Natural killer cell (primary cell): Measurements from ENCODE around the gene RABL3. TPM values are rescaled to one million over a fixed set of nuclear protein-coding genes. Genes with fewer than 3 reads are reported as not detected.

Source experiments
- ATAC-seq, 3 donors: fragments of 150-1000 bp in 2 of 3; fragments of 200-7000 bp in 1 of 3; cut with Tn5 transposase; 1 replicate in 1 of 3; 2 replicates in 2 of 3; pipeline ENCODE4 v1.10.0; 2021; ENCODE audit warnings: mild to moderate bottlenecking in 2 of 3, moderate library complexity in 2 of 3
- DNase-seq, 2 donors: peaks; one replicate each; pipeline versions ENCODE4 v3.0.0 to v3.0.0-alpha.2; 2013 to 2021; ENCODE audit warnings: mixed read lengths in 1 of 2
- H3K27ac ChIP-seq: one replicate; pipeline ENCODE4 v1.5.1; 2013; ENCODE audit warnings: mild to moderate bottlenecking, low read length
- H3K27me3 ChIP-seq: one replicate; pipeline ENCODE4 v1.6.1; 2013; ENCODE audit warnings: low read length; ENCODE audit not compliant: control insufficient read depth, insufficient read depth
- H3K36me3 ChIP-seq: one replicate; pipeline ENCODE4 v1.6.1; 2013; ENCODE audit warnings: low read length; ENCODE audit not compliant: control insufficient read depth, insufficient read depth
- H3K4me1 ChIP-seq: one replicate; pipeline ENCODE4 v1.6.1; 2013; ENCODE audit warnings: low read length; ENCODE audit not compliant: control insufficient read depth, insufficient read depth
- H3K4me3 ChIP-seq: one replicate; pipeline ENCODE4 v1.5.1; 2013; ENCODE audit warnings: low read length
- H3K9me3 ChIP-seq: one replicate; pipeline ENCODE4 v1.6.1; 2013; ENCODE audit warnings: low read length; ENCODE audit not compliant: control insufficient read depth, insufficient read depth
- H3K27ac Mint-ChIP-seq, 2 donors: one replicate each; pipeline ENCODE4 v1.8.0; 2022; ENCODE audit warnings: mild to moderate bottlenecking in 2 of 2, mixed read lengths in 2 of 2, moderate library complexity in 1 of 2
- H3K27me3 Mint-ChIP-seq, 2 donors: one replicate each; pipeline ENCODE4 v1.8.0; 2022; ENCODE audit warnings: low read depth in 2 of 2, mixed read lengths in 2 of 2
- H3K36me3 Mint-ChIP-seq: one replicate; pipeline ENCODE4 v1.8.0; 2022; ENCODE audit warnings: mixed read lengths
- H3K4me1 Mint-ChIP-seq, 2 donors: one replicate each; pipeline ENCODE4 v1.8.0; 2022; ENCODE audit warnings: mixed read lengths in 2 of 2
- H3K4me3 Mint-ChIP-seq: one replicate; pipeline ENCODE4 v1.8.0; 2022; ENCODE audit warnings: mild to moderate bottlenecking, moderate library complexity, mixed read lengths
- H3K9me3 Mint-ChIP-seq, 2 donors: one replicate each; pipeline ENCODE4 v1.8.0; 2022; ENCODE audit warnings: mixed read lengths in 2 of 2
- CTCF ChIP-seq: fragments of 200-600 bp; IDR thresholded peaks from one replicate; pipeline ENCODE4 v1.8.0; 2022; ENCODE audit warnings: antibody characterized with exemption
- WGBS: methylation state at CpG from one replicate; pipeline ENCODE4 v1.1.7; 2013; ENCODE audit warnings: missing lambda C conversion rate; ENCODE audit not compliant: insufficient coverage; 5-methylcytosine and 5-hydroxymethylcytosine counted together
- intact Hi-C: fragments of 100-400 bp; cut with micrococcal nuclease; formaldehyde crosslinking; loops from one replicate; pipeline ENCODE4 v1.14.2; 2022
- total RNA-seq, 4 donors: library from RNA; stranded (reverse); fragments of 120-200 nt in 1 of 4; gene quantifications; one replicate each; pipeline versions ENCODE4 v1.2.3 to v1.2.4, GENCODE V29; 2013 to 2022

The RABL3 gene
- total RNA-seq, 3 donors from 2014 or later (not counting 1 experiment from before 2014, with no cell fraction given) = 11.7 to 18.4 (median 16.7) TPM

GRCh38 chr3:120683671-120684301 is 58.5 kb downstream of the RABL3 start:
- Mint-ChIP-seq H3K36me3 (no peaks in the 10 kb centered on the region), H3K4me1 (no peaks in the 10 kb centered on the region), H3K27me3 (peaks cover 0 to 8% of the 10 kb centered on the region in 2 donors), H3K9me3 (no peaks in the 10 kb centered on the region), H3K4me3 (no peak overlapping the region), H3K27ac (no peak overlapping the region)
- intact Hi-C loops = no loop called here
- Histone ChIP-seq H3K9me3 (no peaks in the 10 kb centered on the region), H3K27ac (no peak overlapping the region), H3K4me1 (no peaks in the 10 kb centered on the region), H3K36me3 (no peaks in the 10 kb centered on the region), H3K4me3 (no peak overlapping the region), H3K27me3 (no peaks in the 10 kb centered on the region)
- no peak for TF ChIP-seq CTCF
- DNase-seq (no peak), ATAC-seq (no peak)
- 97% methylated on average over 2 of the region's 3 CpGs for WGBS

- intact Hi-C loops = no loop called here
- Mint-ChIP-seq H3K27me3 (peaks cover 0 to 14% of the 10 kb centered on the region in 2 donors), H3K9me3 (no peaks in the 10 kb centered on the region), H3K4me3 (no peak overlapping the region), H3K4me1 (peaks cover 3 to 5% of the 10 kb centered on the region in 2 donors), H3K27ac (no peak overlapping the region), H3K36me3 (no peaks in the 10 kb centered on the region)
- ATAC-seq (no peak), DNase-seq (no peak)
- no peak for TF ChIP-seq CTCF
- Histone ChIP-seq H3K27ac (no peak overlapping the region), H3K27me3 (no peaks in the 10 kb centered on the region), H3K4me1 (no peaks in the 10 kb centered on the region), H3K36me3 (no peaks in the 10 kb centered on the region), H3K4me3 (no peak overlapping the region), H3K9me3 (no peaks in the 10 kb centered on the region)
- WGBS = 100% methylated on average over 1 of the region's 1 CpG
Observed at GRCh38 chr3:120683213-120683612, 59.1 kb downstream of the RABL3 start.

GRCh38 chr3:120682095-120682681 is 60.1 kb downstream of the RABL3 start, which contains the start of gene HGD:
Gene HGD (minus strand): TSS chr3:120682239. CDS start chr3:120682111, 128 bp downstream.
- Mint-ChIP-seq H3K27me3 (peaks cover 4 to 14% of the 10 kb centered on the region in 2 donors), H3K27ac (no peak within 1 kb of the TSS), H3K36me3 (no peaks in the 10 kb centered on the region), H3K4me3 (no peak within 1 kb of the TSS), H3K9me3 (no peaks in the 10 kb centered on the region), H3K4me1 (peaks cover 5 to 6% of the 10 kb centered on the region in 2 donors)
- Histone ChIP-seq H3K36me3 (no peaks in the 10 kb centered on the region), H3K9me3 (no peaks in the 10 kb centered on the region), H3K27ac (no peak within 1 kb of the TSS), H3K4me1 (no peaks in the 10 kb centered on the region), H3K4me3 (no peak within 1 kb of the TSS), H3K27me3 (no peaks in the 10 kb centered on the region)
- WGBS = 94% methylated on average over 5 of the region's 5 CpGs
- intact Hi-C loops = no loop called here
- no peak for ATAC-seq
- no peak for DNase-seq
- no peak for TF ChIP-seq CTCF
